Activated CD4-positive, alpha-beta T cell treated with anti-CD3 and anti-CD28 coated beads, Interleukin-2, amount 50 U/mL, for 48 hours (primary cell): Measurements from ENCODE around the gene S100A12.

Experiments used
- DNase-seq, 2 experiments: peaks; one replicate each; pipeline ENCODE4 v3.0.0-alpha.2; 2020

Gene S100A12

GRCh38 chr1:153396461-153396860 lies 21.0 kb upstream of the S100A12 start:
- DNase-seq = no peak

- no peak for DNase-seq
Observed at GRCh38 chr1:153395776-153396175, 20.4 kb upstream of the S100A12 start.

- DNase-seq = no peak
Observed at GRCh38 chr1:153395136-153395685, 19.8 kb upstream of the S100A12 start.

GRCh38 chr1:153394391-153394790 lies 19.0 kb upstream of the S100A12 start:
- DNase-seq = no peak

- no peak for DNase-seq
Observed at GRCh38 chr1:153393926-153394325, 18.5 kb upstream of the S100A12 start.

GRCh38 chr1:153392822-153393221 lies 17.4 kb upstream of the S100A12 start:
- DNase-seq = no peak

GRCh38 chr1:153392258-153392657 lies 16.8 kb upstream of the S100A12 start:
- no peak for DNase-seq

GRCh38 chr1:153390938-153391710 lies 15.7 kb upstream of the S100A12 start, which contains the start of gene S100A8:
S100A8 (minus strand) TSS chr1:153391073; CDS start chr1:153390535, 538 bp downstream.
- no peak for DNase-seq

- DNase-seq = no peak
Observed at GRCh38 chr1:153389973-153390879, 14.8 kb upstream of the S100A12 start.

GRCh38 chr1:153389401-153389800 lies 14.0 kb upstream of the S100A12 start:
- no peak for DNase-seq

- no peak for DNase-seq
Observed at GRCh38 chr1:153387785-153388184, 12.4 kb upstream of the S100A12 start.

- no peak for DNase-seq
Observed at GRCh38 chr1:153387001-153387400, 11.6 kb upstream of the S100A12 start.

- DNase-seq = no peak
Observed at GRCh38 chr1:153386500-153386901, 11.1 kb upstream of the S100A12 start.

GRCh38 chr1:153384958-153385580 lies 9.6 kb upstream of the S100A12 start:
- no peak for DNase-seq

GRCh38 chr1:153380711-153381110 lies 5.3 kb upstream of the S100A12 start:
- no peak for DNase-seq

GRCh38 chr1:153379591-153379990 lies 4.2 kb upstream of the S100A12 start:
- DNase-seq = no peak

- DNase-seq = no peak
Observed at GRCh38 chr1:153374071-153374470, 1.4 kb downstream of the S100A12 start.

- DNase-seq = no peak
Observed at GRCh38 chr1:153372571-153372970, 2.9 kb downstream of the S100A12 start.

GRCh38 chr1:153371231-153371630 lies 4.2 kb downstream of the S100A12 start:
- no peak for DNase-seq

- no peak for DNase-seq
Observed at GRCh38 chr1:153370146-153370545, 5.3 kb downstream of the S100A12 start.

- no peak for DNase-seq
Observed at GRCh38 chr1:153368495-153368894, 6.9 kb downstream of the S100A12 start.

- DNase-seq = no peak
Observed at GRCh38 chr1:153367090-153367489, 8.3 kb downstream of the S100A12 start.

GRCh38 chr1:153366261-153366660 lies 9.2 kb downstream of the S100A12 start:
- DNase-seq = no peak
